IMR-90 (cell line): ENCODE data around the gene CTSH. TPM values are rescaled to one million over a fixed set of nuclear protein-coding genes. Genes with fewer than 3 reads are reported as not detected.

Experiments
- ATAC-seq: fragments of 200-7000 bp; cut with Tn5 transposase; 2 replicates; pipeline ENCODE4 v1.9.1; 2020; ENCODE audit warnings: low read depth, mild to moderate bottlenecking, moderate library complexity
- BruUV-seq: library from RNA; stranded (reverse); fragments of 400-500 nt; replicated peaks from 2 replicates; lab custom pipeline; 2021; lab: Mats Ljungman, UMichigan
- CTCF ChIA-PET: fragments of 300-600 bp; formaldehyde crosslinking; extraction: SDS; loops from one replicate; lab custom pipeline; 2021; ENCODE audit warnings: antibody characterized with exemption; lab: Yijun Ruan, JAX
- POLR2A ChIA-PET: fragments of 300-600 bp; sonication (Branson Sonifier 250); formaldehyde crosslinking; loops from one replicate; lab custom pipeline; 2022; ENCODE audit warnings: antibody characterized with exemption; ENCODE audit not compliant: unreplicated experiment; lab: Charles Lee
- DNase-seq: peaks from one replicate; pipeline ENCODE4 v3.0.0; 2013
- H2AFZ ChIP-seq: replicated peaks from 2 replicates; pipeline ENCODE3; 2013; ENCODE audit warnings: low read length, mild to moderate bottlenecking; ENCODE audit not compliant: poor library complexity
- H2AK5ac ChIP-seq: 2 replicates; pipeline ENCODE4 v1.6.1; 2013; ENCODE audit warnings: low read depth, low read length, inconsistent platforms
- H2AK9ac ChIP-seq: replicated peaks from 2 replicates; pipeline ENCODE3; 2013; ENCODE audit warnings: mild to moderate bottlenecking, low read depth, low read length, moderate library complexity; ENCODE audit not compliant: poor library complexity
- H2BK120ac ChIP-seq: 2 replicates; pipeline ENCODE4 v1.6.1; 2013; ENCODE audit warnings: low read depth, low read length, inconsistent platforms
- H2BK15ac ChIP-seq: 3 replicates; pipeline ENCODE4 v1.6.1; 2013; ENCODE audit warnings: low read depth, low read length, inconsistent platforms
- H2BK20ac ChIP-seq: 2 replicates; pipeline ENCODE4 v1.6.1; 2013; ENCODE audit warnings: low read depth, mild to moderate bottlenecking, inconsistent platforms, low read length, moderate library complexity
- H2BK5ac ChIP-seq: 2 replicates; pipeline ENCODE4 v1.6.1; 2013; ENCODE audit warnings: mild to moderate bottlenecking, low read depth, low read length, inconsistent platforms; ENCODE audit not compliant: poor library complexity, severe bottlenecking
- H3K14ac ChIP-seq: replicated peaks from 2 replicates; pipeline ENCODE4 v1.6.1; 2013; ENCODE audit warnings: low read depth, low read length, inconsistent platforms
- H3K18ac ChIP-seq: 2 replicates; pipeline ENCODE4 v1.6.1; 2013; ENCODE audit warnings: low read depth, low read length, control low read depth
- H3K23ac ChIP-seq: 2 replicates; pipeline ENCODE4 v1.6.1; 2013; ENCODE audit warnings: low read depth, low read length, inconsistent platforms
- H3K27ac ChIP-seq: 2 replicates; pipeline ENCODE4 v1.5.1; 2013; ENCODE audit warnings: mild to moderate bottlenecking, control low read depth, low read length; ENCODE audit not compliant: insufficient read depth
- H3K27me3 ChIP-seq: 2 replicates; pipeline ENCODE4 v1.6.1; 2013; ENCODE audit warnings: low read length; ENCODE audit not compliant: control insufficient read depth, insufficient read depth
- H3K36me3 ChIP-seq: 2 replicates; pipeline ENCODE4 v1.6.1; 2013; ENCODE audit warnings: low read length, mixed read lengths; ENCODE audit not compliant: control insufficient read depth, insufficient read depth
- H3K4ac ChIP-seq: 2 replicates; pipeline ENCODE4 v1.6.1; 2013; ENCODE audit warnings: low read depth, low read length, inconsistent platforms
- H3K4me1 ChIP-seq: 2 replicates; pipeline ENCODE4 v1.6.1; 2013; ENCODE audit warnings: low read length, mixed read lengths; ENCODE audit not compliant: control insufficient read depth, insufficient read depth
- H3K4me2 ChIP-seq: 2 replicates; pipeline ENCODE4 v1.6.1; 2013; ENCODE audit warnings: low read depth, mild to moderate bottlenecking, control low read depth, low read length, moderate library complexity
- H3K4me3 ChIP-seq: 2 replicates; pipeline ENCODE4 v1.5.1; 2013; ENCODE audit warnings: low read depth, mild to moderate bottlenecking, control low read depth, low read length, moderate library complexity; ENCODE audit not compliant: insufficient read depth
- H3K56ac ChIP-seq: 2 replicates; pipeline ENCODE4 v1.6.1; 2013; ENCODE audit warnings: low read length, inconsistent platforms; ENCODE audit not compliant: insufficient read depth; ENCODE audit errors: extremely low read depth
- H3K79me1 ChIP-seq, 2 experiments: 2 replicates each; pipeline ENCODE4 v1.6.1; 2013; ENCODE audit warnings: low read length in 2 of 2, inconsistent platforms in 1 of 2, low read depth in 1 of 2
- H3K9ac ChIP-seq: 2 replicates; pipeline ENCODE4 v1.6.1; 2013; ENCODE audit warnings: low read depth, low read length, control low read depth
- H3K9me1 ChIP-seq: 2 replicates; pipeline ENCODE4 v1.6.1; 2013; ENCODE audit warnings: low read length, inconsistent platforms; ENCODE audit not compliant: insufficient read depth
- H3K9me3 ChIP-seq: 2 replicates; pipeline ENCODE4 v1.6.1; 2013; ENCODE audit warnings: low read length; ENCODE audit not compliant: control insufficient read depth, insufficient read depth
- H4K20me1 ChIP-seq: 2 replicates; pipeline ENCODE4 v1.6.1; 2013; ENCODE audit warnings: low read length, inconsistent platforms; ENCODE audit not compliant: insufficient read depth
- H4K5ac ChIP-seq: 2 replicates; pipeline ENCODE4 v1.6.1; 2013; ENCODE audit warnings: mild to moderate bottlenecking, low read depth, low read length, control low read depth
- H4K8ac ChIP-seq, 2 experiments: 2 replicates each; pipeline ENCODE4 v1.6.1; 2013; ENCODE audit warnings: low read depth in 2 of 2, low read length in 2 of 2, control low read depth in 1 of 2, inconsistent platforms in 1 of 2
- H4K91ac ChIP-seq: 2 replicates; pipeline ENCODE4 v1.6.1; 2013; ENCODE audit warnings: low read depth, low read length, inconsistent platforms; ENCODE audit not compliant: insufficient read depth
- ELK1 ChIP-seq: fragments of 150-350 bp; IDR thresholded peaks from 2 replicates; pipeline ENCODE4 v1.6.1; 2016; ENCODE audit warnings: low read depth, mild to moderate bottlenecking, low read length, moderate library complexity, borderline replicate concordance
- NFE2L2 ChIP-seq: fragments of 150-350 bp; IDR thresholded peaks from 2 replicates; pipeline ENCODE4 v1.6.1; 2016; ENCODE audit warnings: low read depth, mild to moderate bottlenecking, low read length
- WGBS, 2 experiments: methylation state at CpG; one replicate each; pipeline versions ENCODE4 v1.1.5 to v1.1.7; 2013; ENCODE audit warnings: missing lambda C conversion rate in 2 of 2; ENCODE audit not compliant: insufficient read length in 1 of 2; ENCODE audit errors: extremely low coverage in 2 of 2; 5-methylcytosine and 5-hydroxymethylcytosine counted together
- dilution Hi-C: fragments of 300-500 bp; cut with HindIII; formaldehyde crosslinking; loops from one replicate; pipeline ENCODE4 v1.14.3; 2018; ENCODE audit warnings: low sequenced_read_pairs; ENCODE audit not compliant: unreplicated experiment
- in situ Hi-C: fragments of 300-500 bp; cut with MboI; formaldehyde crosslinking; loops from 3 replicates; pipeline ENCODE4 v1.14.3; 2019; ENCODE audit warnings: low sequenced_read_pairs, inconsistent platforms, mixed read lengths
- intact Hi-C: fragments of 100-400 bp; cut with micrococcal nuclease; formaldehyde crosslinking; loops from 2 replicates; pipeline ENCODE4 v1.10.0; 2022
- polyA plus RNA-seq, 3 experiments: library from polyadenylated mRNA; depleted of rRNA; stranded (reverse); fragments of >200 nt; gene quantifications; 2 replicates each; pipeline ENCODE4 v1.2.3, GENCODE V29; 2012; ENCODE audit warnings: low replicate concordance in 1 of 3
- total RNA-seq: library from RNA; depleted of rRNA; stranded (reverse); fragments of >200 nt; gene quantifications from 2 replicates; pipeline ENCODE4 v1.2.3, GENCODE V29; 2012

The CTSH gene
- total and polyA plus RNA-seq, 2 of the 4 experiments (the other 2 are of a cell fraction): 11.7 to 13.9 TPM

GRCh38 chr15:78974272-78974918 is 29.5 kb upstream of the CTSH start:
- Histone ChIP-seq H4K20me1 (no peaks in the 10 kb centered on the region), H4K91ac (no peak overlapping the region), H2AK5ac (no peak overlapping the region), H3K4me3 (no peak overlapping the region), H3K79me1 (no peaks in the 10 kb centered on the region), H3K36me3 (no peaks in the 10 kb centered on the region), H2BK5ac (no peak overlapping the region), H2BK20ac (no peak overlapping the region), H2AK9ac (no peak overlapping the region), H3K4ac (no peak overlapping the region), H3K9ac (no peak overlapping the region), H3K27ac (no peak overlapping the region), H3K56ac (no peak overlapping the region), H3K18ac (no peak overlapping the region), H3K27me3 (no peaks in the 10 kb centered on the region; the same call in 1 of the 2 replicates), H3K23ac (no peak overlapping the region), H3K9me3 (no peaks in the 10 kb centered on the region), H3K14ac (no peak overlapping the region), H4K8ac (no peak overlapping the region), H3K4me1 (peaks cover 7% of the 10 kb centered on the region), H3K9me1 (0 out of 2 replicates have a peak, but pooled peaks cover under 1% of the 10 kb centered on the region), H2AFZ (no peak overlapping the region), H4K5ac (no peak overlapping the region), H2BK120ac (no peak overlapping the region), H2BK15ac (no peak overlapping the region), H3K4me2 (no peak overlapping the region)
- CTCF ChIA-PET: no interaction called here
- TF ChIP-seq NFE2L2: no peak
- no peak for TF ChIP-seq ELK1
- DNase-seq (no peak), ATAC-seq (no peak)
- in situ Hi-C loops (no loop called here), dilution Hi-C loops (no loop called here), intact Hi-C loops (no loop called here)
- POLR2A ChIA-PET: no interaction called here
- BruUV-seq: no TSS peak
- no CpG with 5 or more reads among the region's 7 CpGs for WGBS, 2 experiments
